ENCODE results near the gene SLC7A14. TPM values are rescaled to one million over a fixed set of nuclear protein-coding genes. Genes with fewer than 3 reads are reported as not detected.

Gene SLC7A14
- total RNA-seq, 2 donors from 2014 or later, result 0.26 TPM; not detected in 1

GRCh38 chr3:170421758-170422157, 164.1 kb downstream of the SLC7A14 start:
- Histone ChIP-seq H3K4me3 (no peak overlapping the region), H3K27ac (no peak overlapping the region), H3K4me1 (peaks cover 19% of the 10 kb centered on the region), H3K27me3 (peaks cover 0 to 8% of the 10 kb centered on the region in 2 donors), H3K36me3 (replicated peaks in 1 of 2; ENCODE audit: insufficient read depth in 1 of 2, low read depth in 2 of 2) (no peaks in the 10 kb centered on the region), H3K9me3 (no peaks in the 10 kb centered on the region)
- WGBS, 2 donors, result 82 to 84% methylated on average over 2 of the region's 2 CpGs
- DNase-seq, result no peak
- no peak for TF ChIP-seq POLR2A (IDR thresholded peaks at IDR 0.05)
- TF ChIP-seq CTCF (IDR thresholded peaks at IDR 0.05), result no peak
- intact Hi-C loops (cut with DNase I), result no loop called here
- no peak for ATAC-seq

GRCh38 chr3:170421111-170421641, 164.7 kb downstream of the SLC7A14 start:
- WGBS, 2 donors, result 68 to 70% methylated on average over 10 to 12 of the region's 12 CpGs
- H3K9me3 ChIP-seq, result no peaks in the 10 kb centered on the region
- peaks cover 19% of the 10 kb centered on the region for H3K4me1 ChIP-seq
- no peaks in the 10 kb centered on the region for H3K36me3 ChIP-seq (replicated peaks in 1 of 2; ENCODE audit: insufficient read depth in 1 of 2, low read depth in 2 of 2)
- H3K27ac ChIP-seq, result no peak overlapping the region
- H3K27me3 ChIP-seq, result peaks cover 0 to 8% of the 10 kb centered on the region in 2 donors
- intact Hi-C loops (cut with DNase I), result no loop called here
- TF ChIP-seq CTCF (IDR thresholded peaks at IDR 0.05), result no peak
- no peak for TF ChIP-seq POLR2A (IDR thresholded peaks at IDR 0.05)
- DNase-seq (no peak), ATAC-seq (no peak)
- no peak overlapping the region for H3K4me3 ChIP-seq

GRCh38 chr3:170420307-170420821, 165.5 kb downstream of the SLC7A14 start:
- no peak for TF ChIP-seq POLR2A (IDR thresholded peaks at IDR 0.05)
- TF ChIP-seq CTCF (IDR thresholded peaks at IDR 0.05), result no peak
- H3K4me1 ChIP-seq, result peaks cover 19% of the 10 kb centered on the region
- intact Hi-C loops (cut with DNase I), result no loop called here
- ATAC-seq (no peak), DNase-seq (no peak)
- peaks cover 0 to 8% of the 10 kb centered on the region in 2 donors for H3K27me3 ChIP-seq
- no peaks in the 10 kb centered on the region for H3K9me3 ChIP-seq
- no peaks in the 10 kb centered on the region for H3K36me3 ChIP-seq (replicated peaks in 1 of 2; ENCODE audit: insufficient read depth in 1 of 2, low read depth in 2 of 2)
- 60 to 71% methylated on average over 17 of the region's 17 CpGs for WGBS, 2 donors
- no peak overlapping the region for H3K4me3 ChIP-seq
- H3K27ac ChIP-seq, result no peak overlapping the region

- DNase-seq (no peak), ATAC-seq (peak; percentile 12)
Observed at GRCh38 chr3:170419557-170420087, 166.3 kb downstream of the SLC7A14 start.

More at GRCh38 chr3:170419557-170420087, 166.3 kb downstream of the SLC7A14 start:
- no peaks in the 10 kb centered on the region for H3K9me3 ChIP-seq
- H3K4me1 ChIP-seq, result peaks cover 19% of the 10 kb centered on the region
- intact Hi-C loops (cut with DNase I), result loop anchor here (10.0 kb wide), 1 partner anchor 395 kb away; no protein-coding TSS in a partner anchor
- H3K27me3 ChIP-seq, result peaks cover 0 to 8% of the 10 kb centered on the region in 2 donors
- TF ChIP-seq POLR2A (IDR thresholded peaks at IDR 0.05) (no peak), CTCF (IDR thresholded peaks at IDR 0.05) (no peak)
- no peak overlapping the region for H3K4me3 ChIP-seq
- no peak overlapping the region for H3K27ac ChIP-seq
- WGBS, 2 donors, result 10 to 43% methylated on average over 6 to 50 of the region's 58 CpGs
- H3K36me3 ChIP-seq (replicated peaks in 1 of 2; ENCODE audit: insufficient read depth in 1 of 2, low read depth in 2 of 2), result no peaks in the 10 kb centered on the region
